HEK293 (cell line): ENCODE data around the gene NRROS.

ENCODE experiments used
- INSM2 ChIP-seq: fragments of 450-650 bp; formaldehyde crosslinking; IDR thresholded peaks from 2 replicates; pipeline ENCODE4 v1.5.1; 2016; ENCODE audit warnings: missing biosample characterization, missing genetic modification characterization
- KLF17 ChIP-seq: fragments of 450-650 bp; formaldehyde crosslinking; IDR thresholded peaks from 2 replicates; pipeline ENCODE4 v1.5.1; 2016; ENCODE audit warnings: missing biosample characterization, missing genetic modification characterization
- PBX3 ChIP-seq: sonication (generic); formaldehyde crosslinking; IDR thresholded peaks from 2 replicates; pipeline ENCODE4 v1.8.1; 2022; ENCODE audit warnings: mild to moderate bottlenecking, moderate library complexity, missing genetic modification reagents
- PRDM6 ChIP-seq: fragments of 450-650 bp; formaldehyde crosslinking; IDR thresholded peaks from 2 replicates; pipeline ENCODE4 v1.5.1; 2017; ENCODE audit warnings: missing biosample characterization, missing genetic modification characterization
- RBAK ChIP-seq: fragments of 450-650 bp; formaldehyde crosslinking; IDR thresholded peaks from 2 replicates; pipeline ENCODE4 v1.5.1; 2016; ENCODE audit warnings: missing biosample characterization, missing genetic modification characterization
- REPIN1 ChIP-seq: fragments of 450-650 bp; formaldehyde crosslinking; IDR thresholded peaks from 2 replicates; pipeline ENCODE4 v1.5.1; 2017; ENCODE audit warnings: missing biosample characterization, missing genetic modification characterization, low read depth
- SCRT1 ChIP-seq: fragments of 450-650 bp; formaldehyde crosslinking; IDR thresholded peaks from 2 replicates; pipeline ENCODE4 v1.5.1; 2016; ENCODE audit warnings: missing biosample characterization, missing genetic modification characterization, borderline replicate concordance
- ZBTB21 ChIP-seq: fragments of 450-650 bp; formaldehyde crosslinking; IDR thresholded peaks from 2 replicates; pipeline ENCODE4 v1.5.1; 2017; ENCODE audit warnings: missing biosample characterization, missing genetic modification characterization
- ZBTB7A ChIP-seq: fragments of 450-650 bp; formaldehyde crosslinking; IDR thresholded peaks from 2 replicates; pipeline ENCODE4 v1.5.1; 2016; ENCODE audit warnings: low read depth, missing biosample characterization, missing genetic modification characterization
- ZFHX2 ChIP-seq: fragments of 450-650 bp; formaldehyde crosslinking; conservative IDR thresholded peaks from 2 replicates; pipeline ENCODE4 v1.5.1; 2016; ENCODE audit warnings: missing biosample characterization, missing genetic modification characterization
- ZIC2 ChIP-seq: fragments of 450-650 bp; formaldehyde crosslinking; IDR thresholded peaks from 2 replicates; pipeline ENCODE4 v1.5.1; 2016; ENCODE audit warnings: missing biosample characterization, missing genetic modification characterization
- ZNF16 ChIP-seq: fragments of 450-650 bp; formaldehyde crosslinking; IDR thresholded peaks from 2 replicates; pipeline ENCODE4 v1.5.1; 2016; ENCODE audit warnings: low read depth, missing biosample characterization, missing genetic modification characterization
- ZNF18 ChIP-seq: fragments of 450-650 bp; formaldehyde crosslinking; IDR thresholded peaks from 2 replicates; pipeline ENCODE4 v1.5.1; 2016; ENCODE audit warnings: missing biosample characterization, missing genetic modification characterization
- ZNF2 ChIP-seq: fragments of 450-650 bp; formaldehyde crosslinking; IDR thresholded peaks from 2 replicates; pipeline ENCODE4 v1.5.1; 2016; ENCODE audit warnings: missing biosample characterization, missing genetic modification characterization
- ZNF214 ChIP-seq: fragments of 450-650 bp; formaldehyde crosslinking; IDR thresholded peaks from 2 replicates; pipeline ENCODE4 v1.5.1; 2017; ENCODE audit warnings: missing biosample characterization, mild to moderate bottlenecking, missing genetic modification characterization, borderline replicate concordance
- ZNF280C ChIP-seq: fragments of 450-650 bp; formaldehyde crosslinking; IDR thresholded peaks from 2 replicates; pipeline ENCODE4 v1.5.1; 2016; ENCODE audit warnings: missing biosample characterization, missing genetic modification characterization
- ZNF341 ChIP-seq: fragments of 450-650 bp; formaldehyde crosslinking; IDR thresholded peaks from 2 replicates; pipeline ENCODE4; 2016; ENCODE audit warnings: low read depth, missing biosample characterization, missing genetic modification characterization
- ZNF433 ChIP-seq: fragments of 450-650 bp; formaldehyde crosslinking; IDR thresholded peaks from 2 replicates; pipeline ENCODE4 v1.5.1; 2016; ENCODE audit warnings: missing biosample characterization, missing genetic modification characterization, low read depth
- ZNF513 ChIP-seq: fragments of 450-650 bp; IDR thresholded peaks from 2 replicates; pipeline ENCODE4 v1.5.1; 2018; ENCODE audit warnings: missing biosample characterization, missing genetic modification characterization
- ZNF529 ChIP-seq: fragments of 450-650 bp; formaldehyde crosslinking; IDR thresholded peaks from 2 replicates; pipeline ENCODE4 v1.5.1; 2017; ENCODE audit warnings: missing genetic modification characterization, missing biosample characterization; ENCODE audit not compliant: insufficient replicate concordance
- ZNF544 ChIP-seq: fragments of 450-650 bp; formaldehyde crosslinking; IDR thresholded peaks from 2 replicates; pipeline ENCODE4 v1.5.0; 2017; ENCODE audit warnings: missing biosample characterization, missing genetic modification characterization
- ZNF624 ChIP-seq: fragments of 450-650 bp; formaldehyde crosslinking; IDR thresholded peaks from 2 replicates; pipeline ENCODE4 v1.5.1; 2017; ENCODE audit warnings: missing biosample characterization, missing genetic modification characterization
- ZNF704 ChIP-seq: fragments of 450-650 bp; formaldehyde crosslinking; IDR thresholded peaks from 2 replicates; pipeline ENCODE4 v1.5.1; 2016; ENCODE audit warnings: missing biosample characterization, missing genetic modification characterization
- ZNF777 ChIP-seq: fragments of 450-650 bp; formaldehyde crosslinking; IDR thresholded peaks from 2 replicates; pipeline ENCODE4 v1.5.1; 2017; ENCODE audit warnings: missing biosample characterization, missing genetic modification characterization, borderline replicate concordance
- ZSCAN4 ChIP-seq: fragments of 450-650 bp; formaldehyde crosslinking; IDR thresholded peaks from 2 replicates; pipeline ENCODE4 v1.5.1; 2017; ENCODE audit warnings: missing biosample characterization, missing genetic modification characterization

NRROS gene

GRCh38 chr3:196666001-196666867 is 26.7 kb downstream of the NRROS start (continued):
- no peak for TF ChIP-seq ZNF704
- peak; percentile 21; the same call in 1 of the 2 replicates for TF ChIP-seq ZNF2 (tag by site-specific recombination)
- peak; percentile 92 for TF ChIP-seq INSM2 (tag by site-specific recombination)
- 0 out of 2 replicates have a peak, but pooled peaks have one; percentile 53 for TF ChIP-seq KLF17 (tag by site-specific recombination)
- peak; percentile 90 for TF ChIP-seq ZIC2 (tag by site-specific recombination)
- no peak for TF ChIP-seq ZBTB7A (tag by site-specific recombination)
- no peak for TF ChIP-seq ZNF624 (tag by site-specific recombination)
- no peak for TF ChIP-seq ZFHX2 (tag by site-specific recombination)
- no peak for TF ChIP-seq RBAK (tag by site-specific recombination)
- no peak for TF ChIP-seq PRDM6 (tag by site-specific recombination)
- no peak for TF ChIP-seq ZNF280C (tag by site-specific recombination)
- peak; percentile 54; the same call in 1 of the 2 replicates for TF ChIP-seq ZNF16 (tag by site-specific recombination)
- TF ChIP-seq PBX3 (CRISPR knock-in tag) = no peak
- peak; percentile 49 for TF ChIP-seq ZBTB21 (tag by site-specific recombination)
- TF ChIP-seq ZSCAN4 = no peak
- TF ChIP-seq ZNF433 (tag by site-specific recombination) = no peak
- no peak for TF ChIP-seq ZNF544 (tag by site-specific recombination)
- TF ChIP-seq ZNF513 (tag by site-specific recombination) = no peak
- no peak for TF ChIP-seq ZNF214 (tag by site-specific recombination)
- no peak for TF ChIP-seq ZNF529 (tag by site-specific recombination)
- TF ChIP-seq ZNF777 (tag by site-specific recombination) = no peak
- no peak for TF ChIP-seq REPIN1 (tag by site-specific recombination)
- no peak for TF ChIP-seq ZNF341 (tag by site-specific recombination)
- TF ChIP-seq SCRT1 (tag by site-specific recombination) = no peak
- TF ChIP-seq ZNF18 (tag by site-specific recombination) = no peak
